Ureter (tissue), 1 donor: ENCODE measurements around the gene OPRL1. TPM values are rescaled to one million over a fixed set of nuclear protein-coding genes. Genes with fewer than 3 reads are reported as not detected.

Experiments
- DNase-seq: peaks from one replicate; pipeline ENCODE4 v3.0.0-alpha.2; 2020; ENCODE audit warnings: low spot score
- total RNA-seq: library from RNA; stranded (reverse); gene quantifications from one replicate; pipeline ENCODE4 v1.2.4, GENCODE V29; 2023
- donor health status: DM: yes; HTN: yes; CAD: no.

The OPRL1 gene
- total RNA-seq, 1 donor from 2014 or later: 0.42 TPM

DNA sequence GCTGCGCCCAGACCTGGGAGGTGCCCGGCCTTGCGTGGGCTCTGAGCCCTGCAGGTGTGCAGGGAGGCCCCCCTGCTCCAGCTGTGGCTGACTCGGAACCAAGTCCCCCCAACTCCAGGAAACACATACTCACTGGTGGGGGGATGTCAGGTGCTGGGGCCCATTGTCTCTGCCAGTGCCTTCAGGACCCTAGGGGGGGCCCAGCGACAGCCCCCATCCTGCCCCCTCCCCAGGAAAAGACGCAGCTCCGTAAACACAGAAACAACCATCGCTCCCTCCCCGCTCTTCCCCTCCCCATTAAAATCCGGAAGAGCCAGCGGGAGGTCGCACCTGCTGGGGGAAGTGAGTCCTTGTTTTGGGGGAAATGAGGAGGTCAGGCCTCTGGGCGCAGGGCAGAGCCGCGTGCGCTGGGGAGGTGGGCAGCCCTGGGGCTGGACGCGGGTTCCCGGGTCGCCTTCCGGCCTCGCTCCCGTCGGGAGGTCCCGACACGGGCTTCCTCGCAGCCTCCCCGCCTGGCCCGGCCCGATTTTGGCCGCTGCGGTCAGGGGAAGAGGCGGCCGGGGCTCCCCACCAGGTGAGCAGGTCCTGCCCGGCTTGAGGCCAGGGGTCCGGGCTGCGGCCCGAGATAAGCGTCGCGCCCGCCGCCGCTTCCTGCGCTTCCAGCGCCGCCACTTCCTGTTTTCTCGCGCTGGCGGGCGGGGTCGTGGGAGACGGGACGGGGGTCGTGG, 37.7 kb upstream of the OPRL1 start:
- no peak for DNase-seq

DNA sequence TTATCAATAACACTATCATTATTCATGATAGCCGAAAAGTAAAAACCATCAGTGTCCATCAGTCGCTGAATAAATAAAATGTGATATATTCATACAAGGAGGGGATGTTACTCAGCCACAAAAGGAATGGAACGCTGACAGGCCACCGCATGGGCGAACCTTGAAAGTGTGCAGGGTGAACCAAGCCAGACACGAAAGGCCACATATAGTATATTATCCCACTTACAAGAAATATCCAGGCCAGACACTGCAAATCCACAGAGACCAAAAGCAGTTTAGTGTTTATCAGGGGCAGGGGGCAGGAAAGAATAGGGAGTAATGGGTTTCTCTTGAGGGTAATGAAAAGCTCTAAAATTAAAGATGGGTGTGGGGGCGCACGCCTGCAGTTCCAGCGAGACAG, 36.1 kb upstream of the OPRL1 start:
- DNase-seq: no peak

DNA sequence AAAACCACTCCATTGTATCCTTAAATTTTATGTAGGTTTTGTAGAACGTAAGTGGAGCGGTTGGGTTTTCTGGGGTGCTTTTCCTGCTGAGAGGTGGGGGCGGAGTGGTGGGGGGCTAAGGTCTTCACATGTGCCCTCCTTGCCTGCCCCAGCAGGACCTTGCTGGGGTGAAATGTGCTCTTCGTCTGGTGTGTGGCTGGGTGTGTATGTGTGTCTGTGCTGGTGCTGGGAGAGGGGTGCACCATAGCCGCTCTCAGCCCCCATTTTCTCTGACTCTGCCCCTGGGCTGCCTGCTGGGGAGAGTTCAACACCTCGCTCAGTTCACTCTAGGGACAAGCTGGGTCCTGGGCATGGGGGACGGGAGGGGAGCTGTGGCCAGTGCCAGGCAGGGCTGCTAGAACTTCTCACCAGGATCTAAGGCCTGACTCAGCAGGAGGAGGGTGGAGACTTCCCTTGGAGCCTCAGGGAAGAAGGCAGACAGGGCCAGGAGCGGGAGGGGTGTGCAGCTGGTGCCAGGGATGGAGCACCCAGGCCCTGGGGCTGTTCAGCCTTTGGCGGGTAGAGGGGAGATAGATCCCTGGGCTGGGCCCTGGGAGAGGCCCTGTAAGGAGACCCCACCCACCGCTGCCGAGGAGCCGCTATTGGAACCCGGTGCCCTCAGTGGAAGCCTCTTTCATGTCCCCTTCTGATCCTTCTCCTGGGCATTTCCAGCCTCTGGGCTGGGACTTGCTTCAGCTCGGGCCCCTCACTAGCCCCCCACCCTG, 35.2 kb upstream of the OPRL1 start:
- DNase-seq: no peak

DNA sequence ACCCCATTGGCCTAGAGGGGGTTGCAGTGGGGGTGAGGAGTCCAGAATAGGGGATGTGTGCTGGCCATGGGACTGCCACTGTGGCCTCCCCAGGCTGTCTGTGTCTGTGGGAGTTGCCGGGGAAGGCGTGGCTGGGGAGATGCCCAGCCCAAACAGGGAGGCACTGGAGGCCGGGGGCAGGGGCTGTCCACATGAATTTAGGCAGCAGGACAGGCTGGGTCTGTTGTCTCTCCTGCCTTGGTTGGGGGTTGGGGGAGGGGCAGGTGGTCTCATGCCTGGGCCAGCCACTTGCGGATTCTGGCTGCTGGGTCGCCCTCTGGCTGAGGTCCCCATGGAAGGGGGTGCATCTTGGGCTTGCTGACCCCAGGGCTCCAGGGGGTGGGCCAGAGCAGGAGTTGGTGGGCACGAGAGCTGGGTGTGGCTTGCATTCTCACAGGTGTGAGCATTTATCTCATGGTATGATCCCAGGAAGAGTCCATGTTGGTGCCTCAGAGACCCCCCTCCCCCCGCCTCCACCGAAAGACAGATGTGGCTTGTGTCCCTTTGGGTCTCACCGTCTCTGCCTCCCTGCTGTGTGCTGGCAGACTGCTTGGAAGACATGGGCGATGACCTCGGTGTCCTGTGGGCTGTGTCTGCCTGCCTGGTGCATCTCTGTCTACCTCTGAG, 34.4 kb upstream of the OPRL1 start:
- DNase-seq: no peak

DNA sequence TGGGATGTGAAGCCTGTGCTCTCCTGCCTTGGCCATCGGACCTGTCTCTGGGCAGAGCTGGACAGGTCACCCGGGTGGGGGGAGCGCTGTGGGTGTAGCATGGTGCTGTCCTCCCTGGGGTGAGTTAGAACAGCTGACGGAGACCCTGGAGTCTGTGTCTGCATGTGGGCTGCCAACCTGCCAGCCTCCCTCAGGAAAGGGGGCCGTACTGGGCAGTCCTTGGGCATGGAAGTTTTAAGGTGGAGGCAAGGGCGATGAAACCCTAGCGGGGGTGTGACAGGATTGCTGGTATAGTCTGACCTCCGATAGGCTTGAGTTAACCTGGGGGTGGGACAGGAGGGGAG, 32.9 kb upstream of the OPRL1 start:
- DNase-seq: no peak

DNA sequence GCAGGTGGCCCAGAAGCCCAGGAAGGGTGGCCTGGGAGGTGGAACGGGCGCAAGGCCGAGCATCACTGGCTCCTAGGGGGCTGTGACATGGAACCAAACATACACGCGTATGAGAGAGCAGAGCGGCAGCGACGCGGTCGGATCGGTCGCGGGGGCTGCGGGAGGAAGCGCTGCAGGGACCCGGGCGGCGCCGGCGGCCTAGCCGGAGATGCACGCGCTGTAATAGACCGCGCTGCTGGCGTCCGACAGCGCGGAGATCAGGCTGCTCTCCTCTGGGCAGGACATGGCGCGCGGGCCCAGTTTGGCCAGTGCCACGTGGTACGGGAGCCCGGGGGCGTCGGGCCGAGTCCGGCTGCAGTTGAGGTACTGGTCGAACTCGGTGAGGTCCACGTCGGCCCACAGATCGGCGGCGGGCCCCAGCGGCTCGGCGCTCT, 31.9 kb upstream of the OPRL1 start:
- no peak for DNase-seq

DNA sequence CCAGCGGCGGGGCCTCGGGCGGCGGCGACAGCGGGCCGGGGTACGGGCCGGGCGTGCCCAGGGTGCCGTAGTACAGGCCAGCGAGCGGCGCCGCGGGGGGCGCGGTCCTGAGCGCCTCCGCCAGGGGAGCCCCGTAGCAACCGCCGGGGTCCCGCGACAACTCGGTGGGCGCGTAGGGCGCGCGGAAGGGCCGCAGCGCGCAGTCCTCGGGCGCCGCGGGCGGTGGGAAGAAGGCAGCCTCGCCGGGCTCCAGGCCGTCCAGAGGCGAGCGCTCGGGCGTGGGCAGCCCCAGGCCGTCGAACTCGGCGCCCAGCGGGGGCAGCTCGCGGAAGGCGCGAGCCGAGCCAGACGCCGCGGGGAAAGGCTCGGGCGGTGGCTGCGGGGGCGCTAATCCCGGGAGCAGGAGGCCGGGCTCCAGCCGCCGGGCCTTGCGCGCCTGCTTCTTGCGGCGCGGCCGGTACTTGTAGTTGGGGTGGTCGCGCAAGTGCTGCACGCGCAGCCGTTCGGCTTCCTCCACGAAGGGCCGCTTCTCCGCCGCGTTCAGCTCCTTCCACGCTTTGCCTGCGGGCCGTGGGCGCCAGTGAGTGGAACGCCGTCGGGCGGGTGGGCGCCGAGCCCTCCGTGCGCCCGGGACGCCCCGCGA, 31.4 kb upstream of the OPRL1 start:
- DNase-seq: no peak

DNA sequence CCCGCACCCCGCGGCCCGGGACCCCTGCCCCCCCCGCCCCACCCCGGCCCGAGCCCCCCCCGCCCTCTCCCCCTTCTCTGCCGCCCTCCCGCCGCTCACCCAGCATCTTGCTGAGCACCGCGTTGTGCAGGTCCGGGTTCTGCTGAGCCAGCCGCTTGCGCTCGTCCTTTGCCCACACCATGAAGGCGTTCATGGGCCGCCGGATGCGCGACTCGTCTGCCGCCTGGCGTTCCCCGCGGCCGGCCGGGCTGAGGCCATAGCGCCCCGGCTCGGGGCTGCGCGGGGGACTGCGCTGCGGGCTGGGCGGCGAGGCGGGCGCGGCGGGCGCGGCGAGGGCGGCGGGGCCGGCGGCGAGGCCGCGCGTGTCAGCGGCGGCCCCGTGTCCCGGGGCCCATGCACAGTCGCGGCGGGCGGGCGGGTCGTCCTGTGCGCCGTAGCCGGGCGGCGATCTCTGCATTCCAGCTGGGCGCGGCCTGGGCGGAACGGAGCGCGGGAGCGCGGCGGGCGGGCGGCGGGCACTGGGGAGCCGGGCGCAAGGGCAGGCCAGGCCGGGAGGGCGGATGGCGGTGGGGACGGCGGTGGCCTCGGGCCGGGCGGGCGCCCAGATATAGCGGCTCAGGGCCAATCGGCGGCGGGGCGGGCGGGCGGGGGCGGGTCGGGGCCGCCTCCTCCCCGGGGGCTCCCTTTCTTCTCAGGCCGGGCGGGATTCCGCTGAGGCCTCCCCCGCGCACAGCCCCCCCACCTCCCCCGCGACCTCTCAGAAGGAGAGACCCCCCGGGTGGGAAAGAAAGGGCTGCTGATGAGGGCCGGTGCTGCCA, 30.6 kb upstream of the OPRL1 start, which contains the start of gene SOX18:
TSS of gene SOX18 (minus strand) at position 580 of the 818 bp plus-strand sequence. CDS start at position 457, 123 bp downstream.
- DNase-seq: no peak

DNA sequence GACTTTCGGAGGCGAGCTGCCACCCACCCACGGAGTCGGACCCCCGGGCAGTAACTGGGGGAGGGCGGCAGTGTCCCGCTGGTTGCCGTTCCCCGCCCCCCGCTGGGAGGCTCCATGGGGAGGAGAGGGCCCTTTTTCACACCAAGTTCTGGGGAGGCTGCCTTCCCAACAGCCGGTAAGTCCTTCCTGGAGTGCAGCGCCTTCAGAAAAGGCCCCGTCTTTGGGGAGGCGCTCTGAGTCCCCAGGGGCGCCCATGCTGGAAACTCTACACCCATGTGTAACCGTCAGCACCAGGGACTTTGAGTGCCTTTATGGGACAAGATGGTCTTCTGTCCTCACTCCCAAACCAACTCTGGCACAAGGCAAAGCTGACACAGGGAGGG, 30.0 kb upstream of the OPRL1 start:
- DNase-seq: no peak

DNA sequence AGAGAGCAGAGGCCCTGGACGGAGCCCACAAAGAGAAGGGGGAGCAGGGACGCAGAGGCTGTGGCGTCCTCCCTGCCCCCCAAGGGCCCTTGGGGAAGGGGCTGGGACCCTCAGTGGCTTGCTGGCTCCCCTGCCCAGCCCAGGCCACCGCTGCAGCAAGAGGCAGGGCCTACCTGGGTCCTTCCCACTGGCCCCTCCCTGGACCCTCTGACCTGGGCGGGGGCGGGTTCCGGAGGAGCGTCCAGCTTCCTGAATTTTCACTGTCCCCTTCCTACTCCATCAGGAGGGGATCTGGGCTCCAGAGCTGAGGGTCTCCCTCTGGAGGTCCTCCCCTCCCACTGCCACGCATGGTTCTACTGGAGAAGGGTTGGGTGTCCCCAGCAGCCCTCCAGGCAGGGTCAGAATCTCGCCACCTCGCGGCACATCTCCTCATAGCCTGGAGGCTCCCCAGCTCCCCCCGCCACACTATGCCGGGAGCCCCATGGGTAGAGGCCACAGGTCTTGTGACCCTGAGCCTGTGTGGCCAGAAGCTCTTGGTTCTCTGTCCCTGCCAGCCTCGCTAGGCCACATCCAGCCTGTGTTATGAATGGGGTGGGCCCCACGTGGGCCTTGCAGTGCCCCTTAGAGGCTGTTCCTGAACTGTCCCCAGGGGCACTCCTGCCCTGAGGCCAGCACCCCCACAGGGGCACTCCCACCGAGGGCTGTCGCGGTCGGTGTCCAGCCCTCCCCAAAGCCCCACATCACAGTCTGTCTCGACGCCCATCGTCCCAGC, 29.4 kb upstream of the OPRL1 start:
- no peak for DNase-seq

DNA sequence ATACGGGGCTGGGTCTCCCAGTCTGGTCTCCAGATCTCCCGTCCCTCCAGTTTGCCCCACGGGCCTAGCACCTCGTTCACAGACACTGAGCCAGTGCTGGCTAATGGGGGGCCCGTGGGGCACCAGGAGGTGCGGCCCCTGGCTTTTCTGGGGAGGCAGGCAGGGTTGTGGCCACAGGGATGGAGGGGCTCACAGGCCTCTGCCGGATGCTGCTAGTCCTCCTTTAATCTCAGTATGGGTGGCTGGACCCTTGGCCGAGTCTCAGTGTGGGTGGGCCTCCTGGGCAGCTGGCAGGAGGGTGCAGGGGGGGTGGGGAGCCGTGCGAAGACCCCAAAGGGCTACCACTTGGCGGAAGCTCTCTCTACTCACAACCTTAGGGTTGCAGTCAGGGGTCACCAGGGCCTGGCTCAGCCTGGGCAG, 28.8 kb upstream of the OPRL1 start:
- DNase-seq: no peak

DNA sequence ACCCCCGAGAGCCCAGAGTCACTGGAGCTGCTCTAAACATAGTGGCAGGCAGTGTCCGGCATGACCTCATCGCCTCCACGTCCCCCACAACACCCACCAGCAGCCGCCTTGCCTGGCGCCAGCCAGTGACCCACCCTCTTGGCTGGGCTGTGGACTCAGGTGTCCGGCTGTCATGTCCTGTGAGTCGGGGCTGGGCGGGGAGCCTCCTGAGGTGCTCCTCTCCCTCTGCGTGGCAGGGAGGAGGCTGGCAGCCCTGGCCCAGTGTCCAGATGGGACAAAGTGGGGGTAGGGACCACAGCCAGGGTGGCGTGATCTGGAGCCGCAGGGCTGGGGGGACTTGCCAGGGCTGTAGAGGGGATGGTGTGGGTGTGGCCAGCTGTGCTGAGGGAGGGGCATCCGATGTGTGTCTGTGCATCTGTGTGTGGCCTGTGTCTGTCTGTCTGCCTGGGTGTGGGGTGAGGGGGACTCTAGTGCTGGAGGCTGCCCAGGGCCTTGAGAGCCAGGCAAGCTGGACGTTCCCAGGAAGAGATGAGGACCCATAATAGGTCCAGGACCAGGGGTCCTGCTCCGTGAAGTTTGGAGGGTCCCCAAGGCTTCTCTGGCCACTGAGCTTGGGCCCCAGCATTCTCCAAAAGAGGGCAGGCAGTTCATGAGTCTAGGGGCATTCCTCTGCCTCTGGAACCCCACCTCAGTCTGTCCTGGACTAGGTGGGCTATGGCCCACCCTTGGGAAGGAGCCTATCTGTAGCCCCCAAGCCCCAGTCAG, 28.1 kb upstream of the OPRL1 start:
- no peak for DNase-seq

DNA sequence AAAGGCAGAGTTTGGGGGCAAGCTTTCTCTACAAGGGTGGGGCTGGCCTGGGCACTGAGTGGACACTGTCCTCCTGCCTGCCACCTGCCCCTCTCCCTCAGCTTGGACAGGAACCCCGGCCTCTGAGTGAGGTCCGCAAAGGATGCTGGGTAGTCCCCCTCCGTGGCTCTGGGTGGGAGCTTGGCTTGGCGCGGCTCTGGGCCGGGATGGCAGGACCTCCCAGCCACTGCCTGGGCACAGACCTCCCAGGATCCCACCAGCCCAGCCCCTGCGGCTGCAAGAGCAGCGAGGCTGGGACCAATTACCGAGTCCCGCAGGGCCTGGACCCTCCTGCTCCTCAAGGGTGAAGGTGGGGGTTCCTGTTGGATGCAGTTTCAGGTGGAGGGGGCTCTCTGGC, 27.6 kb upstream of the OPRL1 start:
- DNase-seq: no peak

DNA sequence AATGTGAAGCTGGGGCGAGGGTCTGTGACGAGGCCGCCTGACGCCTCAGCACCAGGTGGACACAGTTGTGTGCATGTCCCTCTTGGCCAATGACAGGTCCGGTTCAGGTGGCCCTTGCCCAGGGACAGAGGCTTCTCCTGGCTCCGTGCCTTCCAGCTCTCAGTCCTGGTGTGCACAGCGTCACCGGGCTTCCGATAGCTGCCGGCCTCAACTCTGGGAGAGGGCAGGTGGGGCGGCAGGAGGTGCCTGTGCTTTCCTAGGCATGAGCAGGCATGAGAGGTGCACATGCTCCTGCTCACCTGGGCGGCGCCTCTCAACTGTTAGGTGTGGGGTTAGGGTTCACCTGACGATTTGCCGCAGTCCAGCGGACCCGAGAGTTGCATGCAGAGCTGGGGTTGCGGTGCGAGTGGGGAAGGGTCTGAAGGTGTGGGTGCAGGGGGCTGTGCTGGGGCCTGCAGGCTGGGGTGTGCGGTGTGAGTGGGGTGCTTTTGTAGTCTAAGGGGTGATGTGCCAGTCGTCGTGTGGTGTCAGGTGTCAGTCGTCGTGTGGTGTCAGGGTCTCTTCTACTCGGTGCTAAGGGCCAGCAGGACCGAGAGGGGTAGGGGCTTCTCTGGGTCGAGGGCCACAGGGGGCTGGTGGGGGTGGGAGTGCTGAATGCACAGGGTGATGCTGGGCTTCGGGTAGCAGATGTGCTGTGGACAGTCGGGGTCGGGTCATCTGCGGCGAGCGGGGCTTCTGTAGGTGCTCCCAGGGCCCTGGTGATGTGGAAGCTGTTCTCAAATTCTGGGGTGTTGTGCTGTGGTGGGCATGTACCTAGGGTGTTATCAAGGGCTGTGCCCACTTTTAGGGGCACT, 26.7 kb upstream of the OPRL1 start:
- no peak for DNase-seq

DNA sequence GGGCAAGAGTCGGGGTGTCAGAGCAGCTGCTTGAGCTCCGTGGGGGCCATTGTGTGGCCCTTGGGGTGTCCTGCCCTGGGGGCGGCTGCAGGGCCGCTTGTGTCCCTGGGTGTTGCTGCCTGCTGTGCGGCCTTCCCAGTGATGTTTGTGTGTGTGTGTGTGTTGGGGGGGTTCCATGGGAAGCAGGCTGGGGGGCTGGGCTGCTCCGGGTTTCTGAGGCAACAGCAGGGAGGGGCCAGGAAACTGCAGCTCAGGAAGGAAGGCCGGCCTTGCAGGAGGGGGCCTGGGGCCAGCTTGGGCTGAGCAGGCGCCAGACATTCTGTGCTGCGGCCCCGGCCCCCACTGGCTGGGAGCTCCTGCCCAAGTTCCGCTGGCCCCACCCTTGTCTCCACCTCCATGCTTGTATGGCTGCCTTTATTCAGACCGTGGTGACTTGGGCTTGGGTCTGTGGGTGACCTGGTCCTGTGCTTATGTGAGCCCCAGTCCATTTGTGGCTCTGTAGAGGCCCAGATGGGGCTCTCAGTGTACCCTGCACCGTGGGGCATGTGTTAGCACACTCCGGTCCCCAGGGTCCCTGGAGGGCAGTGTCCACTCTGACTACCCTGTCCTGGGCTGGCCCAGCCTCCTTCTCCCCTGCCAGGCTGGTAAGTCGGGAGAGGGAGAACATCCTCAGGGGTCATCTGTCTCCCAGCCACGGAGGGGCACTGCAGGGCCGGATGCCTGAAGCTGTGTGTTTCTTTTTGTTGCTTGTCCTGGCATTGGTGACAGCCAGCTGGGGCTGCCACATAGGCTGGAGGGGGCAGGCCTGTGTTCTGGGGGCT, 25.8 kb upstream of the OPRL1 start:
- DNase-seq: no peak

DNA sequence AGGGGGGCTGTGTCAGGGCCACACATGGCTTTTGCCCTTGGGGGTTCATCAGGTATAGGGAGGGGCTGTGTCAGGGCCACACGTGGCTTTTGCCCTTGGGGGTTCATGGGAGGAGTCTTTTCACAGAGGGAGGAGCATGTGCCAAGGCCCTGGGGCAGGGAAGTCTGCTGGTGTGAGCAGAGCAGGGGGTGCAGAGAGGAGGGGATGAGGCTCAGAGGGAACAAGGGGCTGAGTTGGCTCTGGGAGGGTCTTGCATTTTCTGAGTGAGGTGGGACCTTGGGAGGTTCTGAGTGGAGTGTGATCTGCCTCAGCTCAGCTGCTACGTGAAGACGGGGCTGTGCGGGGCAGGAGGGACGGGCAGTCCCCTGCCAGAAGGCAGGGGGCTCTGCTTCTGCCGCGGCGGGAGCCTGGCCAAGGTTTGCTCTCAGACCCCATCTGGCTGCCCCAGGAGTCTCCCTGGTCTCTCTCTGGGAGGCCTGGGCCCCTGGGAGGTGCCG, 24.4 kb upstream of the OPRL1 start:
- DNase-seq: no peak

DNA sequence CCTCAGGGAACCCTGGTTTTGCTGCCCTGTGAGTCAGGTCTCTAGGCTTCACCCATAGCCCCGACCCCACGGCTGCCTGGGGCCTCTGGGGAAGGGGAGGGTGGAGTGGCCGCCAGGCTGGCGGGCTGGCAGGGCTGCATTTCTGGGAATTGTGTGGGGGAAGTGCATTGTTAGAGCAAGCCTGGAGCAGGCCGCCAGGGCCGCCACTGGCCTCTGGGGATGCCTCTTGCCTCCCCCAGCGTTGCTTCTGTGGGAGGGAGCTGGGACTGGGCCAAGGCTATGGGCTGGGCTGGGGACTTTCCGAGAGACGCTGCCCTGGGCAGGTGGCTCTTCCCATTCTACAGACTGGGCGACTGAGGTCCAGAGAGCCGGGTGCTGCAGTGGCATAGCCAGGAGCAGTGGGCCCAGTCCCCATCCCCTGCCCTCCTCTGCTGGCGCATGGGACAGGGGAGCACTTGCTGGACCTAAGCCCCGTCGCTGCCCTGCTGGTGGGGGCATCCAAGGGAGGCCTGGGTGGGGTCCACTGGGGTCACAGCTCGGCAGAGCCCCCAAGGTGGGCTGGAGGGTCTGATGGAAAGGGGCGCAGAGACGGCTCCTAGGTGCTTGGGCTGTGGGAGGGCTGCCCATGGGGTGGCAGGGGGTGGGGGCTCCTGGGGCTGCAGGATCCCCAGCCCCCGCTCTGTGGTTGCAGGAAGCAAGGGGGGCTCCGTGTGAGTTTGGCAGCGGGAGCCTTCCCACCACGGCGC, 23.8 kb upstream of the OPRL1 start:
- DNase-seq: no peak

DNA sequence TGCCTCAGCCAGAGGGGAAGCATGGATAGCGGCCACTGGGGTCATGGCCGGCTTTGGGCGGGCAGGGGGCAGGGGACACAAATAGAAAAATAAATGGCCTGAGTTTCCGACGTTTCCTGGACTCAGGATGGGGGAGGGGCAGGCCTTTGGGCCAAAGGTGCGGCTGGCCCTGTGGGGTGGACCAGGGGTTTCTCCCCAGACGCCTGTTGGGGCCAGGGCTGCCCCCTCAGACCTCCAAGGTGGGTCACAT, 23.3 kb upstream of the OPRL1 start:
- no peak for DNase-seq
